Small intestine (tissue), 7 donors: Measurements from ENCODE around the gene ADGRL1. TPM values are rescaled to one million over a fixed set of nuclear protein-coding genes. Genes with fewer than 3 reads are reported as not detected.
"Not testable (repeated sequence)": the region's sequence is repeated elsewhere in the genome, so short reads cannot be mapped to it uniquely, and the experiment has no call there.

Source experiments
- DNase-seq, 2 donors: peaks; one replicate each; pipeline versions ENCODE4 v3.0.0 to v3.0.0-alpha.2; 2013
- FAIRE-seq: peaks from 2 replicates; lab custom pipeline; 2012; peaks lifted over from hg19 to GRCh38; lab: Jason Lieb, UNC
- H3K27ac ChIP-seq, 3 donors: one replicate each; pipeline ENCODE4 v1.5.1; 2013; ENCODE audit warnings: low read length in 2 of 3, mild to moderate bottlenecking in 2 of 3, control low read depth in 1 of 3, inconsistent platforms in 1 of 3, low read depth in 1 of 3, moderate library complexity in 1 of 3
- H3K27me3 ChIP-seq, 3 donors: one replicate each; pipeline ENCODE4 v1.6.1; 2013; ENCODE audit warnings: low read length in 3 of 3, inconsistent platforms in 1 of 3; ENCODE audit not compliant: control insufficient read depth in 3 of 3, insufficient read depth in 3 of 3
- H3K36me3 ChIP-seq, 3 donors: one replicate each; pipeline ENCODE4 v1.6.1; 2013; ENCODE audit warnings: low read length in 3 of 3, inconsistent platforms in 1 of 3, low read depth in 1 of 3, mild to moderate bottlenecking in 1 of 3, moderate library complexity in 1 of 3; ENCODE audit not compliant: control insufficient read depth in 3 of 3, insufficient read depth in 2 of 3
- H3K4me1 ChIP-seq, 3 donors: one replicate each; pipeline ENCODE4 v1.6.1; 2013; ENCODE audit warnings: low read length in 2 of 3, inconsistent platforms in 1 of 3, low read depth in 1 of 3, mild to moderate bottlenecking in 1 of 3, moderate library complexity in 1 of 3; ENCODE audit not compliant: control insufficient read depth in 3 of 3, insufficient read depth in 2 of 3
- H3K4me3 ChIP-seq, 3 donors: one replicate each; pipeline ENCODE4 v1.5.1; 2013; ENCODE audit warnings: low read length in 3 of 3, control low read depth in 1 of 3, inconsistent platforms in 1 of 3, low read depth in 1 of 3, mild to moderate bottlenecking in 1 of 3, moderate library complexity in 1 of 3
- H3K9me3 ChIP-seq, 2 donors: one replicate each; pipeline ENCODE4 v1.6.1; 2013; ENCODE audit warnings: low read depth in 1 of 2, low read length in 1 of 2; ENCODE audit not compliant: control insufficient read depth in 2 of 2, insufficient read depth in 1 of 2
- WGBS, 3 donors: extraction: QIAGEN DNeasy Blood & Tissue Kit; methylation state at CpG; one replicate each; pipeline ENCODE4 v1.1.7; 2013; 5-methylcytosine and 5-hydroxymethylcytosine counted together
- polyA plus RNA-seq, 4 donors: library from polyadenylated mRNA; stranded (reverse) in 3 of 4; unstranded in 1 of 4; fragments of 200-250 nt in 3 of 4; fragments of 120-200 nt in 1 of 4; gene quantifications; one replicate each; pipeline versions ENCODE4 v1.2.1 to v1.2.3, GENCODE V29; 2013
- donor health status: healthy with polysubstance abuse.
- donor health status: control.
- donor health status: control.
- donor health status: Bipolar disorder and iron deficiency.
- donor health status: healthy.

The ADGRL1 gene
- polyA plus RNA-seq, 4 donors: 11.1 to 22.7 (median 15.7) TPM

GRCh38 chr19:14210182-14210581, 4.2 kb upstream of the ADGRL1 start:
- not testable (repeated sequence) for H3K36me3 ChIP-seq, H3K27me3 ChIP-seq, DNase-seq, H3K4me3 ChIP-seq, H3K9me3 ChIP-seq, FAIRE-seq, H3K4me1 ChIP-seq, H3K27ac ChIP-seq
- WGBS, 3 donors: 74 to 76% (median 76%) methylated on average over 9 of the region's 9 CpGs

- H3K27me3 ChIP-seq, H3K4me1 ChIP-seq, FAIRE-seq, H3K36me3 ChIP-seq, H3K9me3 ChIP-seq, H3K27ac ChIP-seq: not testable (repeated sequence)
- DNase-seq: peak in 1 of 2 donors; percentile 28
- 2 to 4% (median 3%) methylated on average over 30 to 40 of the region's 40 CpGs for WGBS, 3 donors
- peak overlapping the region in 1 of 3 donors; percentile 28 for H3K4me3 ChIP-seq
Observed at GRCh38 chr19:14209401-14209800, 3.4 kb upstream of the ADGRL1 start.

- H3K4me3 ChIP-seq, H3K9me3 ChIP-seq, DNase-seq, H3K4me1 ChIP-seq, FAIRE-seq, H3K27me3 ChIP-seq, H3K36me3 ChIP-seq, H3K27ac ChIP-seq: not testable (repeated sequence)
- 55 to 59% (median 57%) methylated on average over 9 of the region's 9 CpGs for WGBS, 3 donors
Observed at GRCh38 chr19:14208496-14208895, 2.5 kb upstream of the ADGRL1 start.

GRCh38 chr19:14207796-14208195, 1.8 kb upstream of the ADGRL1 start:
- 12 to 25% (median 13%) methylated on average over 6 to 7 of the region's 7 CpGs for WGBS, 3 donors
- peak in 1 of 2 donors; percentile 33 for DNase-seq
- H3K9me3 ChIP-seq, H3K27me3 ChIP-seq, FAIRE-seq, H3K4me1 ChIP-seq, H3K36me3 ChIP-seq: not testable (repeated sequence)
- Histone ChIP-seq H3K4me3 (peak overlapping the region in 2 of 3 donors; percentile 66 to 79), H3K27ac (peak overlapping the region in 1 of 3 donors; percentile 64)

- not testable (repeated sequence) for H3K4me1 ChIP-seq, H3K9me3 ChIP-seq, H3K27me3 ChIP-seq, FAIRE-seq, H3K36me3 ChIP-seq
- Histone ChIP-seq H3K4me3 (peak overlapping the region; percentile 53 to 79 (median 66)), H3K27ac (peak overlapping the region; percentile 39 to 88 (median 64))
- peak; percentile 94 to 97 for DNase-seq
- WGBS, 3 donors: 0 to 1% (median 0%) methylated on average over 54 to 89 of the region's 89 CpGs
Observed at GRCh38 chr19:14206737-14207726, 1.1 kb upstream of the ADGRL1 start.

GRCh38 chr19:14206308-14206707, 339 bp upstream of the ADGRL1 start:
- not testable (repeated sequence) for H3K27me3 ChIP-seq, FAIRE-seq, H3K36me3 ChIP-seq, H3K9me3 ChIP-seq, H3K27ac ChIP-seq, H3K4me1 ChIP-seq
- H3K4me3 ChIP-seq: peak overlapping the region; percentile 50 to 79 (median 53)
- WGBS, 3 donors: 0 to 1% (median 1%) methylated on average over 17 to 67 of the region's 67 CpGs
- DNase-seq: peak in 1 of 2 donors; percentile 55

- WGBS, 3 donors: 20 to 34% (median 27%) methylated on average over 15 to 28 of the region's 28 CpGs
- not testable (repeated sequence) for H3K27ac ChIP-seq, H3K27me3 ChIP-seq, H3K36me3 ChIP-seq, FAIRE-seq, H3K9me3 ChIP-seq, H3K4me1 ChIP-seq
- peak overlapping the region; percentile 44 to 79 (median 50) for H3K4me3 ChIP-seq
- peak in 1 of 2 donors; percentile 24 for DNase-seq
Observed at GRCh38 chr19:14204676-14205451, 1.1 kb downstream of the ADGRL1 start.

- not testable (repeated sequence) for H3K4me3 ChIP-seq
Observed at GRCh38 chr19:14204219-14204618, 1.8 kb downstream of the ADGRL1 start.

More at GRCh38 chr19:14204219-14204618, 1.8 kb downstream of the ADGRL1 start:
- H3K9me3 ChIP-seq, H3K27ac ChIP-seq, FAIRE-seq, H3K36me3 ChIP-seq, DNase-seq, H3K4me1 ChIP-seq, H3K27me3 ChIP-seq: not testable (repeated sequence)
- WGBS, 3 donors: 66 to 71% (median 69%) methylated on average over 7 of the region's 7 CpGs
